GM18858 (cell line): ENCODE results near the gene SHC1.

Experiments
- ATAC-seq: cut with Tn5 transposase; IDR thresholded peaks from one replicate; pipeline ENCODE4 v1.9.1; 2021; ENCODE audit not compliant: unreplicated experiment

Gene SHC1

GRCh38 chr1:155009221-155009711, 38.7 kb upstream of the SHC1 start:
- ATAC-seq, result no peak

- ATAC-seq, result no peak
Observed at GRCh38 chr1:155008015-155008941, 37.7 kb upstream of the SHC1 start.

- no peak for ATAC-seq
Observed at GRCh38 chr1:155007251-155007828, 36.8 kb upstream of the SHC1 start.

- no peak for ATAC-seq
Observed at GRCh38 chr1:155006601-155007101, 36.1 kb upstream of the SHC1 start.

GRCh38 chr1:155005076-155006011, 34.8 kb upstream of the SHC1 start:
- no peak for ATAC-seq

GRCh38 chr1:155004352-155005075, 34.0 kb upstream of the SHC1 start:
- no peak for ATAC-seq

- no peak for ATAC-seq
Observed at GRCh38 chr1:155003766-155004351, 33.3 kb upstream of the SHC1 start.

GRCh38 chr1:155003227-155003765, 32.7 kb upstream of the SHC1 start:
- no peak for ATAC-seq

- ATAC-seq, result no peak
Observed at GRCh38 chr1:155002464-155003226, 32.1 kb upstream of the SHC1 start, which contains the start of gene ZBTB7B. TSS of gene ZBTB7B (plus strand) at chr1:155002802. CDS start at chr1:155014661, 11,859 bp downstream.

GRCh38 chr1:155001675-155002463, 31.3 kb upstream of the SHC1 start:
- ATAC-seq, result peak; percentile 38

GRCh38 chr1:155001425-155001674, 30.8 kb upstream of the SHC1 start:
- ATAC-seq, result no peak

- peak; percentile 31 for ATAC-seq
Observed at GRCh38 chr1:155000726-155001424, 30.3 kb upstream of the SHC1 start.

GRCh38 chr1:155000411-155000725, 29.8 kb upstream of the SHC1 start:
- ATAC-seq, result no peak

- no peak for ATAC-seq
Observed at GRCh38 chr1:154999571-155000410, 29.2 kb upstream of the SHC1 start.

GRCh38 chr1:154998818-154999570, 28.4 kb upstream of the SHC1 start:
- no peak for ATAC-seq

- no peak for ATAC-seq
Observed at GRCh38 chr1:154998201-154998780, 27.7 kb upstream of the SHC1 start.
